ENCODE measurements around the gene COL5A1. TPM values are rescaled to one million over a fixed set of nuclear protein-coding genes. Genes with fewer than 3 reads are reported as not detected.

Gene COL5A1
- polyA plus RNA-seq, 1 donor (not counting 4 experiments of a cell fraction or from before 2014, with no cell fraction given): 3.1 TPM

DNA sequence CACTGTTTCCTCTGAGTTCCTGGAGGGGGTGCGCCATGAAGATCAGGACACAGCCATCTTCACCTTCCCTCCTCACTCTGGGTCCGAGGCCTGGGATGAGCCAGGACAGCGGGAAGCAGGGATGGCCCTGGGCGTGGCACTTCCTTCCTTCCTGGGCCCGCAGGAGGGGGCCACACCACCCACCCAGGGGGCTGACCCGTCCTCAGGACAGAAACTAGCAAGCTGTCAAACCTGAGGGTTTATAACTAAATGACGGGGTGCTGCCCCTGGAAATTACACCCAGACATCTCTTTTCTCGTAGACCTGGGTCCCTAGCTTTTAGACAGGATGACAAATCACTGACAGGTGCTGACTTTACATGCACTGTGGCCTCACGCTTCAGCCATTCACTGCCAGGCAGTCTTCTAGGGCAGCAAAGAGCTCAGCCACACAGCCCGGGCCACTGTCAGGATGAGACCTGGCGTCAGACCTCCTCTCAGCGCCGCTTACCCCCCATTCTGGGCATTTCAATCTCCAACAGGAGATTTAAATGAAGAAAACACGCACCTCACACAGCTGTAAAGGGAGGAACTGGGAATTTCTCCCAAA is 247.1 kb downstream of the COL5A1 start:
- dilution Hi-C loops (cut with MboI; ENCODE audit: extremely low pct_ligation_motif_present, low sequenced_read_pairs): no loop called here
- no peaks in the 10 kb centered on the region for H3K79me2 ChIP-seq (ENCODE audit: control insufficient read depth, insufficient read depth, low read length)
- H3K4me2 ChIP-seq (ENCODE audit: control insufficient read depth, extremely low read depth, insufficient read depth, low read depth, low read length): no peak overlapping the region
- no peak for FAIRE-seq
- H3K36me3 ChIP-seq (ENCODE audit: control insufficient read depth in 2 of 2, extremely low read depth in 1 of 2, insufficient read depth in 2 of 2, low read length in 2 of 2): no peaks in the 10 kb centered on the region
- no peak overlapping the region for H3K9ac ChIP-seq (ENCODE audit: control insufficient read depth, extremely low read depth, insufficient read depth, low read length)
- no peaks in the 10 kb centered on the region for H3K9me1 ChIP-seq (ENCODE audit: control insufficient read depth, extremely low read depth, insufficient read depth, low read length)
- no peaks in the 10 kb centered on the region for H4K20me1 ChIP-seq (ENCODE audit: control insufficient read depth, extremely low read depth, insufficient read depth, low read length)
- H3K27ac ChIP-seq (ENCODE audit: control insufficient read depth, insufficient read depth, low read length): no peak overlapping the region
- no peaks in the 10 kb centered on the region for H3K4me1 ChIP-seq (ENCODE audit: control insufficient read depth, extremely low read depth, insufficient read depth, low read length)
- H3K27me3 ChIP-seq (ENCODE audit: control insufficient read depth, extremely low read depth, insufficient read depth, low read length): no peaks in the 10 kb centered on the region
- no peak overlapping the region for H3K4me3 ChIP-seq (ENCODE audit: control insufficient read depth in 2 of 3, extremely low read depth in 1 of 3, insufficient read depth in 2 of 3, low read depth in 1 of 3, low read length in 3 of 3)
- TF ChIP-seq, protein P1, sequence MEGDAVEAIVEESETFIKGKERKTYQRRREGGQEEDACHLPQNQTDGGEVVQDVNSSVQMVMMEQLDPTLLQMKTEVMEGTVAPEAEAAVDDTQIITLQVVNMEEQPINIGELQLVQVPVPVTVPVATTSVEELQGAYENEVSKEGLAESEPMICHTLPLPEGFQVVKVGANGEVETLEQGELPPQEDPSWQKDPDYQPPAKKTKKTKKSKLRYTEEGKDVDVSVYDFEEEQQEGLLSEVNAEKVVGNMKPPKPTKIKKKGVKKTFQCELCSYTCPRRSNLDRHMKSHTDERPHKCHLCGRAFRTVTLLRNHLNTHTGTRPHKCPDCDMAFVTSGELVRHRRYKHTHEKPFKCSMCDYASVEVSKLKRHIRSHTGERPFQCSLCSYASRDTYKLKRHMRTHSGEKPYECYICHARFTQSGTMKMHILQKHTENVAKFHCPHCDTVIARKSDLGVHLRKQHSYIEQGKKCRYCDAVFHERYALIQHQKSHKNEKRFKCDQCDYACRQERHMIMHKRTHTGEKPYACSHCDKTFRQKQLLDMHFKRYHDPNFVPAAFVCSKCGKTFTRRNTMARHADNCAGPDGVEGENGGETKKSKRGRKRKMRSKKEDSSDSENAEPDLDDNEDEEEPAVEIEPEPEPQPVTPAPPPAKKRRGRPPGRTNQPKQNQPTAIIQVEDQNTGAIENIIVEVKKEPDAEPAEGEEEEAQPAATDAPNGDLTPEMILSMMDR (optimal IDR thresholded peaks at IDR 0.05 in 1 of 3, IDR thresholded peaks at IDR 0.05 in 1 of 3, conservative IDR thresholded peaks at IDR 0.05 in 1 of 3; ENCODE audit: extremely low read depth in 1 of 3, insufficient read depth in 2 of 3, low read length in 3 of 3): no peak
- no peak for TF ChIP-seq EZH2 (IDR thresholded peaks at IDR 0.05; ENCODE audit: low read length)
- no peak for DNase-seq (ENCODE audit: low read depth, low spot score)
- H2AFZ ChIP-seq (ENCODE audit: control insufficient read depth, low read length): no peak overlapping the region
- no peaks in the 10 kb centered on the region for H3K9me3 ChIP-seq (ENCODE audit: control insufficient read depth, low read depth, low read length)

DNA sequence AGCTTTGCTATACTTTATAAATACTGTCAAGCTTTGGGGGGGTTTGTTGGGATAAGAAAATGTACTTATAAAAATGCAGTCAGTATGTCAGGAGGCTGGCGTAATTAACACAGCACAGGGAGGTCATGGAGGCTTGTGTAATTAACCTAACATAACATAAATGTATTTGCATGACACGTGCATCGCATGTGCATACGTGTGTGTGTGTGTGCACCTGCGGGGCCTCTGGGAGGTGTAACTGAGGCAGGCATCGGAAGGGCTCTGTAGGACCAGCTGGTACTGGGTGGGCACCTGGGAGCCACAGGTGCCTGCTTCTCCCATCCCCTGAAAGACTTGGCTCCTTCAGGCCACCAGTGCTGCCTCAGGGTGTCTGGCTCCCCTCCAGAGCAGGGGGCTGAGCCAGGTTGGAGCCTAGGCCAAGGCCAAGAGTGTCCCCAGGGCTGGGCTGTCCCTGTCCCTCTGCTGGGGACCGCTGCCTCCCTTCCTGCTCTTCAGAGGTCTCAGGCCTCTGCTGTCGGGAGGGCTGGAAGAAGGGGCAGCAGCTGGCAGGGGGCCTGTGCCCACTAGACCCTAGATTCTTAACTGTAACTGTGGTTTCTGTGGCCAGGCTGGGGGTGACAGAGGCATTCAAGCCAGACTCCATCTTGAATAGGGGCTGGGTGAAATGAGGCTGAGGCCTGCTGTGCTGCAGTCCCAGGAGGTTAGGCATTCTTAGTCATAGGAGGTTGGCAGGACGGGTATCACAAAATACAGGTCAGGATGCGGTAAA is 248.0 kb downstream of the COL5A1 start:
- no peak overlapping the region for H3K4me3 ChIP-seq (ENCODE audit: control insufficient read depth in 2 of 3, extremely low read depth in 1 of 3, insufficient read depth in 2 of 3, low read depth in 1 of 3, low read length in 3 of 3)
- DNase-seq (ENCODE audit: low read depth, low spot score): no peak
- no peaks in the 10 kb centered on the region for H3K4me1 ChIP-seq (ENCODE audit: control insufficient read depth, extremely low read depth, insufficient read depth, low read length)
- H3K9me1 ChIP-seq (ENCODE audit: control insufficient read depth, extremely low read depth, insufficient read depth, low read length): no peaks in the 10 kb centered on the region
- no peaks in the 10 kb centered on the region for H3K36me3 ChIP-seq (ENCODE audit: control insufficient read depth in 2 of 2, extremely low read depth in 1 of 2, insufficient read depth in 2 of 2, low read length in 2 of 2)
- H3K4me2 ChIP-seq (ENCODE audit: control insufficient read depth, extremely low read depth, insufficient read depth, low read depth, low read length): no peak overlapping the region
- TF ChIP-seq, protein P1 (optimal IDR thresholded peaks at IDR 0.05 in 1 of 3, IDR thresholded peaks at IDR 0.05 in 1 of 3, conservative IDR thresholded peaks at IDR 0.05 in 1 of 3; ENCODE audit: extremely low read depth in 1 of 3, insufficient read depth in 2 of 3, low read length in 3 of 3): no peak
- TF ChIP-seq EZH2 (IDR thresholded peaks at IDR 0.05; ENCODE audit: low read length): no peak
- no peak for FAIRE-seq
- H3K9ac ChIP-seq (ENCODE audit: control insufficient read depth, extremely low read depth, insufficient read depth, low read length): no peak overlapping the region
- H4K20me1 ChIP-seq (ENCODE audit: control insufficient read depth, extremely low read depth, insufficient read depth, low read length): no peaks in the 10 kb centered on the region
- no peaks in the 10 kb centered on the region for H3K79me2 ChIP-seq (ENCODE audit: control insufficient read depth, insufficient read depth, low read length)
- no peak overlapping the region for H2AFZ ChIP-seq (ENCODE audit: control insufficient read depth, low read length)
- no peak overlapping the region for H3K27ac ChIP-seq (ENCODE audit: control insufficient read depth, insufficient read depth, low read length)
- H3K27me3 ChIP-seq (ENCODE audit: control insufficient read depth, extremely low read depth, insufficient read depth, low read length): no peaks in the 10 kb centered on the region
- no peaks in the 10 kb centered on the region for H3K9me3 ChIP-seq (ENCODE audit: control insufficient read depth, low read depth, low read length)
- dilution Hi-C loops (cut with MboI; ENCODE audit: extremely low pct_ligation_motif_present, low sequenced_read_pairs): no loop called here
